NB4 (cell line): Measurements from ENCODE around the gene EDC4.

ENCODE experiments used
- CTCF ChIP-seq: IDR thresholded peaks from one replicate; pipeline ENCODE4 v1.5.1; 2012; ENCODE audit warnings: low read depth, low read length
- MAX ChIP-seq: IDR thresholded peaks from 2 replicates; pipeline ENCODE4 v1.6.1; 2011; ENCODE audit warnings: low read depth, low read length
- POLR2A ChIP-seq: IDR thresholded peaks from 2 replicates; pipeline ENCODE4 v1.6.1; 2011; ENCODE audit warnings: mild to moderate bottlenecking; ENCODE audit not compliant: insufficient read length; ENCODE audit errors: extremely low read depth

DNA sequence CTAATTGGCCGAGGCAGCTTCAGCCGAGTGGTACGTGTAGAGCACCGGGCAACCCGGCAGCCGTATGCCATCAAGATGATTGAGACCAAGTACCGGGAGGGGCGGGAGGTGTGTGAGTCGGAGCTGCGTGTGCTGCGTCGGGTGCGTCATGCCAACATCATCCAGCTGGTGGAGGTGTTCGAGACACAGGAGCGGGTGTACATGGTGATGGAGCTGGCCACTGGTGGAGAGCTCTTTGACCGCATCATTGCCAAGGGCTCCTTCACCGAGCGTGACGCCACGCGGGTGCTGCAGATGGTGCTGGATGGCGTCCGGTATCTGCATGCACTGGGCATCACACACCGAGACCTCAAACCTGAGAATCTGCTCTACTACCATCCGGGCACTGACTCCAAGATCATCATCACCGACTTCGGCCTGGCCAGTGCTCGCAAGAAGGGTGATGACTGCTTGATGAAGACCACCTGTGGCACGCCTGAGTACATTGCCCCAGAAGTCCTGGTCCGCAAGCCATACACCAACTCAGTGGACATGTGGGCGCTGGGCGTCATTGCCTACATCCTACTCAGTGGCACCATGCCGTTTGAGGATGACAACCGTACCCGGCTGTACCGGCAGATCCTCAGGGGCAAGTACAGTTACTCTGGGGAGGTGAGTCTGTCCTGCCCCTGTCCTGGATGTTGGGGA, 36.3 kb downstream of the EDC4 start:
- TF ChIP-seq POLR2A, result no peak
- TF ChIP-seq CTCF, result no peak
- no peak for TF ChIP-seq MAX
